Cerebellar nuclear complex (tissue), 1 donor: ENCODE measurements around the gene GIMAP1.

Experiments used
- DNase-seq, 2 experiments: peaks; one replicate each; lab custom pipeline; 2025; lab: John Stamatoyannopoulos, UW

Gene GIMAP1

GRCh38 chr7:150748376-150748775 lies 32.0 kb downstream of the GIMAP1 start:
- no peak for DNase-seq

GRCh38 chr7:150751702-150752101 lies 35.3 kb downstream of the GIMAP1 start:
- no peak for DNase-seq

GRCh38 chr7:150753239-150753638 lies 36.8 kb downstream of the GIMAP1 start:
- DNase-seq, result no peak

GRCh38 chr7:150753826-150754603 lies 37.6 kb downstream of the GIMAP1 start:
- DNase-seq, result no peak

- no peak for DNase-seq
These were observed 38.5 kb downstream of the GIMAP1 start for GRCh38 chr7:150754951-150755350.

GRCh38 chr7:150755473-150756099 lies 39.2 kb downstream of the GIMAP1 start:
- no peak for DNase-seq

GRCh38 chr7:150756166-150756565 lies 39.8 kb downstream of the GIMAP1 start:
- DNase-seq, result no peak

- DNase-seq, result no peak
These were observed 40.4 kb downstream of the GIMAP1 start for GRCh38 chr7:150756858-150757257.

- DNase-seq, result no peak
These were observed 43.1 kb downstream of the GIMAP1 start for GRCh38 chr7:150759479-150759878.

- no peak for DNase-seq
These were observed 49.9 kb downstream of the GIMAP1 start for GRCh38 chr7:150766334-150766709.

- no peak for DNase-seq
These were observed 53.4 kb downstream of the GIMAP1 start for GRCh38 chr7:150769768-150770167.
